Raji (cell line): ENCODE results near the gene C1QL4.

Experiments
- POLR2A ChIP-seq: IDR thresholded peaks from 2 replicates; pipeline ENCODE4 v1.6.1; 2011; ENCODE audit warnings: low read depth, low read length, control low read depth; ENCODE audit not compliant: insufficient read depth

Gene C1QL4

GRCh38 chr12:49336645-49337584, at the start of gene C1QL4:
Gene C1QL4 (minus strand): TSS chr12:49337188. CDS start chr12:49336477, 711 bp downstream.
- TF ChIP-seq POLR2A = no peak

GRCh38 chr12:49377386-49377785, 40.4 kb upstream of the C1QL4 start:
- no peak for TF ChIP-seq POLR2A

- TF ChIP-seq POLR2A = no peak
Observed at GRCh38 chr12:49375406-49375805, 38.4 kb upstream of the C1QL4 start.

GRCh38 chr12:49370539-49370938, 33.6 kb upstream of the C1QL4 start:
- TF ChIP-seq POLR2A = no peak

GRCh38 chr12:49369411-49370145, 32.6 kb upstream of the C1QL4 start:
- TF ChIP-seq POLR2A = no peak

GRCh38 chr12:49368240-49368600, 31.2 kb upstream of the C1QL4 start:
- TF ChIP-seq POLR2A = no peak

- 0 out of 2 replicates have a peak, but pooled peaks have one; percentile 23 for TF ChIP-seq POLR2A
Observed at GRCh38 chr12:49367381-49368239, 30.6 kb upstream of the C1QL4 start, which contains the start of gene SPATS2. Gene SPATS2 (plus strand): TSS chr12:49367462. CDS start chr12:49461013, 93,551 bp downstream.

- peak; percentile 60 for TF ChIP-seq POLR2A
Observed at GRCh38 chr12:49366652-49367380, 29.8 kb upstream of the C1QL4 start.

- no peak for TF ChIP-seq POLR2A
Observed at GRCh38 chr12:49366096-49366651, 29.2 kb upstream of the C1QL4 start.

GRCh38 chr12:49365542-49365941, 28.6 kb upstream of the C1QL4 start:
- TF ChIP-seq POLR2A = 0 out of 2 replicates have a peak, but pooled peaks have one; percentile 7

GRCh38 chr12:49364989-49365388, 28.0 kb upstream of the C1QL4 start:
- no peak for TF ChIP-seq POLR2A

GRCh38 chr12:49362077-49362476, 25.1 kb upstream of the C1QL4 start:
- TF ChIP-seq POLR2A = no peak

- no peak for TF ChIP-seq POLR2A
Observed at GRCh38 chr12:49359671-49360070, 22.7 kb upstream of the C1QL4 start.
